Neural progenitor cell (in vitro differentiated cells): ENCODE data around the gene NUDC. TPM values are rescaled to one million over a fixed set of nuclear protein-coding genes. Genes with fewer than 3 reads are reported as not detected.

Source experiments
- DNase-seq: peaks from one replicate; pipeline ENCODE4 v3.0.0-alpha.2; 2016; ENCODE audit warnings: low spot score
- H2AFZ ChIP-seq: fragments of 200-600 bp; sonication (generic); replicated peaks from 2 replicates; pipeline ENCODE4 v1.6.1; 2016; ENCODE audit warnings: antibody characterized with exemption
- H3F3A ChIP-seq: fragments of 200-600 bp; sonication (generic); 2 replicates; pipeline ENCODE4 v1.6.1; 2016; ENCODE audit warnings: antibody characterized with exemption, low read depth
- H3K27ac ChIP-seq: fragments of 200-600 bp; sonication (generic); 2 replicates; pipeline ENCODE4 v1.5.1; 2016; ENCODE audit warnings: mild to moderate bottlenecking
- H3K27me3 ChIP-seq: fragments of 200-600 bp; sonication (generic); 2 replicates; pipeline ENCODE4 v1.6.1; 2016; ENCODE audit warnings: mild to moderate bottlenecking, moderate library complexity
- H3K36me3 ChIP-seq: fragments of 200-600 bp; sonication (generic); 2 replicates; pipeline ENCODE4 v1.5.1; 2016
- H3K4me1 ChIP-seq: fragments of 200-600 bp; sonication (generic); 2 replicates; pipeline ENCODE4 v1.6.1; 2016; ENCODE audit warnings: mixed run types
- H3K4me2 ChIP-seq: fragments of 200-600 bp; sonication (generic); 2 replicates; pipeline ENCODE4 v1.6.1; 2016
- H3K4me3 ChIP-seq: fragments of 200-600 bp; sonication (generic); 2 replicates; pipeline ENCODE4 v1.5.1; 2016
- H3K79me2 ChIP-seq: fragments of 200-600 bp; sonication (generic); 2 replicates; pipeline ENCODE4 v1.6.1; 2016; ENCODE audit warnings: low read depth
- H3K9ac ChIP-seq: fragments of 200-600 bp; sonication (generic); 2 replicates; pipeline ENCODE4 v1.6.1; 2016
- H3K9me3 ChIP-seq: fragments of 200-600 bp; sonication (generic); 2 replicates; pipeline ENCODE4 v1.5.1; 2016; ENCODE audit warnings: low read depth
- H4K20me1 ChIP-seq: fragments of 200-600 bp; sonication (generic); 2 replicates; pipeline ENCODE4 v1.6.1; 2016; ENCODE audit warnings: low read depth
- H3K27ac Mint-ChIP-seq: 3 replicates; pipeline ENCODE4 v1.8.0; 2021; ENCODE audit warnings: mixed read lengths
- H3K27me3 Mint-ChIP-seq: 2 replicates; pipeline ENCODE4 v1.8.0; 2022; ENCODE audit warnings: low read depth, mild to moderate bottlenecking, inconsistent platforms, moderate library complexity, mixed read lengths; ENCODE audit not compliant: insufficient read depth
- H3K36me3 Mint-ChIP-seq: 3 replicates; pipeline ENCODE4 v1.8.0; 2021; ENCODE audit warnings: mixed read lengths
- H3K4me1 Mint-ChIP-seq: 3 replicates; pipeline ENCODE4 v1.8.0; 2021; ENCODE audit warnings: mixed read lengths
- H3K4me3 Mint-ChIP-seq: 3 replicates; pipeline ENCODE4 v1.8.0; 2021; ENCODE audit warnings: mild to moderate bottlenecking, moderate library complexity, mixed read lengths
- H3K9me3 Mint-ChIP-seq: 3 replicates; pipeline ENCODE4 v1.8.0; 2020; ENCODE audit warnings: mixed read lengths
- CTCF ChIP-seq: fragments of 200-600 bp; sonication (generic); IDR thresholded peaks from 2 replicates; pipeline ENCODE4 v1.5.1; 2017; ENCODE audit warnings: antibody characterized with exemption, mild to moderate bottlenecking
- EZH2 ChIP-seq: fragments of 200-600 bp; sonication (generic); IDR thresholded peaks from 2 replicates; pipeline ENCODE4 v1.6.1; 2017; ENCODE audit warnings: antibody characterized with exemption, mild to moderate bottlenecking, moderate library complexity
- EZH2phosphoT487 ChIP-seq: fragments of 200-600 bp; sonication (generic); IDR thresholded peaks from 2 replicates; pipeline ENCODE4 v1.6.1; 2017; ENCODE audit warnings: antibody characterized with exemption
- total RNA-seq: library from RNA; depleted of rRNA; stranded (reverse); fragments of >200 nt; gene quantifications from 2 replicates; pipeline ENCODE4 v1.2.3, GENCODE V29; 2015; ENCODE audit warnings: low replicate concordance

NUDC gene
- total RNA-seq, 1 donor from 2014 or later = 28.6 TPM

- Histone ChIP-seq H3K9me3 (no peaks in the 10 kb centered on the region), H2AFZ (no peak overlapping the region), H3K27ac (no peak overlapping the region), H3K9ac (no peak overlapping the region), H3K4me3 (no peak overlapping the region), H3F3A (no peaks in the 10 kb centered on the region), H4K20me1 (no peaks in the 10 kb centered on the region), H3K36me3 (no peaks in the 10 kb centered on the region), H3K27me3 (peaks cover 8% of the 10 kb centered on the region), H3K79me2 (no peaks in the 10 kb centered on the region), H3K4me1 (no peaks in the 10 kb centered on the region), H3K4me2 (no peak overlapping the region)
- no peak for DNase-seq
- no peak overlapping the region for H3K27ac Mint-ChIP-seq
- H3K9me3 Mint-ChIP-seq = no peaks in the 10 kb centered on the region
- no peaks in the 10 kb centered on the region for H3K36me3 Mint-ChIP-seq
- H3K27me3 Mint-ChIP-seq = peaks cover 5% of the 10 kb centered on the region
- no peaks in the 10 kb centered on the region for H3K4me1 Mint-ChIP-seq
- TF ChIP-seq EZH2phosphoT487 (no peak), CTCF (no peak), EZH2 (no peak)
- no peak overlapping the region for H3K4me3 Mint-ChIP-seq
Measured at GRCh38 chr1:26910343-26911160, 11.0 kb upstream of the NUDC start.

- no peaks in the 10 kb centered on the region for H3K79me2 ChIP-seq
- no peak overlapping the region for H3K27ac Mint-ChIP-seq
- no peaks in the 10 kb centered on the region for H3K4me1 ChIP-seq
- DNase-seq = no peak
- H3K27ac ChIP-seq = no peak overlapping the region
- H3K4me3 Mint-ChIP-seq = no peak overlapping the region
- no peaks in the 10 kb centered on the region for H3K9me3 ChIP-seq
- no peaks in the 10 kb centered on the region for H3F3A ChIP-seq
- H3K4me2 ChIP-seq = no peak overlapping the region
- H3K27me3 Mint-ChIP-seq = peaks cover 5% of the 10 kb centered on the region
- H4K20me1 ChIP-seq = no peaks in the 10 kb centered on the region
- no peaks in the 10 kb centered on the region for H3K4me1 Mint-ChIP-seq
- H3K9ac ChIP-seq = no peak overlapping the region
- no peak overlapping the region for H2AFZ ChIP-seq
- peaks cover 15% of the 10 kb centered on the region for H3K27me3 ChIP-seq
- H3K36me3 ChIP-seq = no peaks in the 10 kb centered on the region
- TF ChIP-seq EZH2 (no peak), CTCF (no peak), EZH2phosphoT487 (no peak)
- no peaks in the 10 kb centered on the region for H3K36me3 Mint-ChIP-seq
- no peak overlapping the region for H3K4me3 ChIP-seq
- H3K9me3 Mint-ChIP-seq = no peaks in the 10 kb centered on the region
Measured at GRCh38 chr1:26911399-26912146, 10.0 kb upstream of the NUDC start.

- Histone ChIP-seq H3K27ac (no peak overlapping the region), H3K9me3 (no peaks in the 10 kb centered on the region), H3F3A (no peaks in the 10 kb centered on the region), H3K27me3 (peaks cover 15% of the 10 kb centered on the region), H3K4me1 (no peaks in the 10 kb centered on the region), H4K20me1 (no peaks in the 10 kb centered on the region), H3K4me3 (no peak overlapping the region), H3K4me2 (no peak overlapping the region), H3K9ac (no peak overlapping the region), H2AFZ (no peak overlapping the region), H3K36me3 (no peaks in the 10 kb centered on the region), H3K79me2 (no peaks in the 10 kb centered on the region)
- Mint-ChIP-seq H3K9me3 (no peaks in the 10 kb centered on the region), H3K27me3 (peaks cover 5% of the 10 kb centered on the region), H3K4me3 (no peak overlapping the region), H3K27ac (no peak overlapping the region), H3K4me1 (no peaks in the 10 kb centered on the region), H3K36me3 (no peaks in the 10 kb centered on the region)
- TF ChIP-seq EZH2 = no peak
- no peak for TF ChIP-seq CTCF
- no peak for TF ChIP-seq EZH2phosphoT487
- no peak for DNase-seq
Measured at GRCh38 chr1:26912147-26912490, 9.4 kb upstream of the NUDC start.
